Measurements from ENCODE around the gene TTC33. TPM values are rescaled to one million over a fixed set of nuclear protein-coding genes. Genes with fewer than 3 reads are reported as not detected.

TTC33 gene
- total and polyA plus RNA-seq, 7 donors = 11.0 to 38.5 (median 25.3) TPM

- intact Hi-C loops (cut with DNase I) = no loop called here
- H3K36me3 ChIP-seq (ENCODE audit: insufficient read depth in 1 of 2, low read depth in 1 of 2) = no peaks in the 10 kb centered on the region
- H3K27me3 ChIP-seq (ENCODE audit: insufficient read depth in 3 of 3, low read length in 2 of 3) = no peaks in the 10 kb centered on the region
- H3K9me3 ChIP-seq = no peaks in the 10 kb centered on the region
- no peak overlapping the region for H3K27ac ChIP-seq
- no peak for ATAC-seq
- H3K4me3 ChIP-seq = no peak overlapping the region
- TF ChIP-seq CTCF (IDR thresholded peaks at IDR 0.05) = no peak
- WGBS, 3 donors = 23 to 52% (median 38%) methylated on average over 3 of the region's 3 CpGs
- no peak for DNase-seq
- no peaks in the 10 kb centered on the region for H3K4me1 ChIP-seq
These were observed 260.5 kb downstream of the TTC33 start for GRCh38 chr5:40495237-40495635.

GRCh38 chr5:40494631-40495236 lies 261.0 kb downstream of the TTC33 start:
- DNase-seq = no peak
- H3K36me3 ChIP-seq (ENCODE audit: insufficient read depth in 1 of 2, low read depth in 1 of 2) = no peaks in the 10 kb centered on the region
- no peaks in the 10 kb centered on the region for H3K27me3 ChIP-seq (ENCODE audit: insufficient read depth in 3 of 3, low read length in 2 of 3)
- intact Hi-C loops (cut with DNase I) = no loop called here
- no peaks in the 10 kb centered on the region for H3K9me3 ChIP-seq
- no peaks in the 10 kb centered on the region for H3K4me1 ChIP-seq
- no peak for ATAC-seq
- no peak overlapping the region for H3K27ac ChIP-seq
- WGBS, 3 donors = 95 to 100% (median 96%) methylated on average over 3 to 4 of the region's 4 CpGs
- no peak for TF ChIP-seq CTCF (IDR thresholded peaks at IDR 0.05)
- no peak overlapping the region for H3K4me3 ChIP-seq

DNA sequence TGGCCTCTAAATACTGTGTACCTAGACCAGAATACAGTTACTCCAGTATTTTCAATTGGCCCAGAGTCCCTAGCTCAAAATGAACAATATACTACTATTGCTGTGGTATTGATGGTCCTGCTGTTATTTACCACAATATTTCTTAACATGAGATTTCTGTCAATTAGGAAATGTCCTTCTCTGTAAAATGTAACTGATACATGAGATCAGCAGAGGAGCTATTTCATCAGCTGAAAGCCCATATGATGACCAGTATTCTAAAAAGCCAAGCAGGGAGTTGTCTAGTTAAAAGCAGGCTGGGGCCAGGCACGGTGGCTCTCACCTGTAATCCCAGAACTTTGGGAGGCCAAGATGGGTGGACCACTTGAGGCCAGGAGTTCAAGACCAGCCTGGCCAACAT lies 263.7 kb downstream of the TTC33 start:
- no peak for ATAC-seq
- H3K9me3 ChIP-seq = no peaks in the 10 kb centered on the region
- no peak overlapping the region for H3K4me3 ChIP-seq
- no peaks in the 10 kb centered on the region for H3K27me3 ChIP-seq (ENCODE audit: insufficient read depth in 3 of 3, low read length in 2 of 3)
- H3K36me3 ChIP-seq (ENCODE audit: insufficient read depth in 1 of 2, low read depth in 1 of 2) = no peaks in the 10 kb centered on the region
- DNase-seq = no peak
- intact Hi-C loops (cut with DNase I) = no loop called here
- H3K27ac ChIP-seq = no peak overlapping the region
- H3K4me1 ChIP-seq = no peaks in the 10 kb centered on the region
- WGBS, 3 donors = 90 to 95% (median 94%) methylated on average over 1 of the region's 1 CpG
- TF ChIP-seq CTCF (IDR thresholded peaks at IDR 0.05) = no peak

DNA sequence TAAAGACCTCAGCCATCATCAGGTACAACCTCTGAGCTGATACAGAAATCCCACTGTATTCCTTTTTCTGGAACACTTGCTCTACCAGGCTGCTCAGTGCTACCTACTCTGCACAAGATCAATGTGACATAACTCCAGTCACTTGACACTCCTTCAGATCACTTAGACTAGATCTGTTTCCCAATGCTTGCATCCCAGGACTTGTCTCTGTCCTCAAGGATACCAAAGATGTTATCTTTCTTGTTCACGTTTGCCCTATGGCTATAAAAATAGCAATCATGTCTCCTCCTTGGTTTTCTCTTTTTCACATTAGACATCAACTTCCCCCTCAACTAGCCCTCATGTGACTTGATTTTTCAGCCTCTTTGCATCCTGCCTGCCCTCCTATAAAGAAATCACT lies 264.1 kb downstream of the TTC33 start:
- intact Hi-C loops (cut with DNase I) = no loop called here
- ATAC-seq = no peak
- 83 to 85% (median 83%) methylated on average over 1 of the region's 1 CpG for WGBS, 3 donors
- Histone ChIP-seq H3K27ac (no peak overlapping the region), H3K36me3 (ENCODE audit: insufficient read depth in 1 of 2, low read depth in 1 of 2) (no peaks in the 10 kb centered on the region), H3K4me3 (no peak overlapping the region), H3K4me1 (no peaks in the 10 kb centered on the region), H3K9me3 (no peaks in the 10 kb centered on the region), H3K27me3 (ENCODE audit: insufficient read depth in 3 of 3, low read length in 2 of 3) (no peaks in the 10 kb centered on the region)
- TF ChIP-seq CTCF (IDR thresholded peaks at IDR 0.05) = no peak
- DNase-seq = no peak

DNA sequence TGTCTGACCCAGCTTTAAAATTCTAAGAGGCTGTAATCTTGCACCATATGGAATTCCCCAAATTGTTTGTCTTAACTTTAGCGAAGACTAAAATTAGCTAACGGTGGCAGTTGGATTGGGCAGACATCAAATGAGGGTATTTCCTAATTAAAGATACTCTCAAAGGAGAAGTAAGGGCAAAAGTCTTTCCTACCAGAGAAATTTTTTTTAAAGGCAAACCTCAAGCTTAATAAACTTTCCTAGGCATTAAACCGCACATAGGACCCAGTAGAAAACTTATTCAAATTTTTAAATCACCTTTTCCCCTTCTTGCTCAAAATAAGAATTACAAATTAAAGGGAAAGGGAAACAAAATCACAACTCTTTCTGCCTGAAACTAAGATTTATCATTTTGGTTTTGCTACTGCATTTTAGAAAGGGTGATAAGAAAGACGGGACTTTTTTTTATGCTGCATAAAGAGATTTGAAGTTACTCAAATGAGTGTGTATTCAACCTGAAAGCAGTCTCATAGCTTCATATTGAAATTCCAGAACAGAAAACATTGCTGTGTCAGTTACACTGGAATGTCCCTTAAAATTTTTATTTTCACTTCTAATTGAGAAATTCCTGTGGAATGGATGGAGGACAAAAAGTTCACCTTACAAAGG lies 265.2 kb downstream of the TTC33 start:
- TF ChIP-seq CTCF (IDR thresholded peaks at IDR 0.05) = no peak

More for the DNA sequence above, 265.2 kb downstream of the TTC33 start:
- intact Hi-C loops (cut with DNase I) = no loop called here
- ATAC-seq (no peak), DNase-seq (no peak)
- no peak overlapping the region for H3K4me3 ChIP-seq
- no peak overlapping the region for H3K27ac ChIP-seq
- no peaks in the 10 kb centered on the region for H3K27me3 ChIP-seq (ENCODE audit: insufficient read depth in 3 of 3, low read length in 2 of 3)
- WGBS, 3 donors = 53 to 64% (median 59%) methylated on average over 4 of the region's 4 CpGs
- H3K36me3 ChIP-seq (ENCODE audit: insufficient read depth in 1 of 2, low read depth in 1 of 2) = no peaks in the 10 kb centered on the region
- no peaks in the 10 kb centered on the region for H3K9me3 ChIP-seq
- no peaks in the 10 kb centered on the region for H3K4me1 ChIP-seq

All from psoas muscle (tissue), 8 donors.